Naive B cell (primary cell): Measurements from ENCODE around the gene NSL1. TPM values are rescaled to one million over a fixed set of nuclear protein-coding genes. Genes with fewer than 3 reads are reported as not detected.

Experiments
- ATAC-seq, 2 donors: fragments of 150-1000 bp; cut with Tn5 transposase; 2 replicates each; pipeline ENCODE4 v1.10.0; 2021; ENCODE audit warnings: low read depth in 2 of 2, mild to moderate bottlenecking in 2 of 2, moderate library complexity in 2 of 2
- DNase-seq: peaks from one replicate; pipeline ENCODE4 v3.0.0; 2022
- H3K27ac Mint-ChIP-seq, 6 donors: one replicate each; pipeline ENCODE4 v1.8.0; 2020 to 2022; ENCODE audit warnings: mild to moderate bottlenecking in 6 of 6, mixed read lengths in 6 of 6, moderate library complexity in 5 of 6, inconsistent platforms in 2 of 6
- H3K27me3 Mint-ChIP-seq, 3 donors: one replicate each; pipeline ENCODE4 v1.8.0; 2021 to 2022; ENCODE audit warnings: mixed read lengths in 3 of 3, mild to moderate bottlenecking in 1 of 3
- H3K36me3 Mint-ChIP-seq, 2 donors: one replicate each; pipeline ENCODE4 v1.8.0; 2020 to 2022; ENCODE audit warnings: mixed read lengths in 2 of 2, inconsistent platforms in 1 of 2, mild to moderate bottlenecking in 1 of 2
- H3K4me1 Mint-ChIP-seq, 3 donors: one replicate each; pipeline ENCODE4 v1.8.0; 2020 to 2022; ENCODE audit warnings: mixed read lengths in 3 of 3, inconsistent platforms in 1 of 3, mild to moderate bottlenecking in 1 of 3, moderate library complexity in 1 of 3
- H3K4me3 Mint-ChIP-seq, 8 donors: one replicate each; pipeline ENCODE4 v1.8.0; 2020 to 2022; ENCODE audit warnings: mild to moderate bottlenecking in 8 of 8, mixed read lengths in 8 of 8, moderate library complexity in 8 of 8, inconsistent platforms in 2 of 8
- H3K9me3 Mint-ChIP-seq, 7 donors: one replicate each; pipeline ENCODE4 v1.8.0; 2020 to 2022; ENCODE audit warnings: mixed read lengths in 7 of 7, mild to moderate bottlenecking in 5 of 7, inconsistent platforms in 2 of 7, moderate library complexity in 1 of 7
- polyA plus RNA-seq, 6 donors: library from polyadenylated mRNA; unstranded; fragments of 300-500 nt; fragmentation: Illumina TruSeq; gene quantifications; one replicate each; pipeline ENCODE4 v1.2.3, GENCODE V29; 2021; ENCODE audit warnings: low read depth in 6 of 6

Gene NSL1
- polyA plus RNA-seq, 6 donors from 2014 or later = 72.1 to 103 (median 81.0) TPM

GRCh38 chr1:212678456-212679410 is 112.8 kb downstream of the NSL1 start:
- peaks cover 0 to 10% (median 6%) of the 10 kb centered on the region in 3 donors for H3K4me1 Mint-ChIP-seq
- ATAC-seq (peak; percentile 28 to 41), DNase-seq (no peak)
- no peak overlapping the region for H3K4me3 Mint-ChIP-seq
- no peaks in the 10 kb centered on the region for H3K9me3 Mint-ChIP-seq
- H3K36me3 Mint-ChIP-seq = no peaks in the 10 kb centered on the region
- H3K27ac Mint-ChIP-seq = peak overlapping the region in 3 of 6 donors; percentile 7 to 15 (median 7)
- H3K27me3 Mint-ChIP-seq = peaks cover 10 to 16% (median 13%) of the 10 kb centered on the region in 3 donors

- Mint-ChIP-seq H3K27me3 (peaks cover 8 to 15% (median 13%) of the 10 kb centered on the region in 3 donors), H3K4me1 (peaks cover 0 to 3% (median 0%) of the 10 kb centered on the region in 3 donors), H3K27ac (no peak overlapping the region), H3K36me3 (no peaks in the 10 kb centered on the region), H3K4me3 (no peak overlapping the region), H3K9me3 (no peaks in the 10 kb centered on the region)
- no peak for ATAC-seq
- DNase-seq = no peak
These were observed 114.0 kb downstream of the NSL1 start for GRCh38 chr1:212677573-212677972.

- Mint-ChIP-seq H3K27ac (no peak overlapping the region), H3K4me1 (peaks cover 0 to 3% (median 0%) of the 10 kb centered on the region in 3 donors), H3K36me3 (no peaks in the 10 kb centered on the region), H3K27me3 (peaks cover 8 to 16% (median 15%) of the 10 kb centered on the region in 3 donors), H3K4me3 (peak overlapping the region in 1 of 8 donors; percentile 61), H3K9me3 (no peaks in the 10 kb centered on the region)
- ATAC-seq (no peak), DNase-seq (no peak)
These were observed 114.4 kb downstream of the NSL1 start for GRCh38 chr1:212677136-212677535.

Other genes with a start within 250 kb of the NSL1 start
- gene ATF3, start 183.0 kb downstream of the NSL1 start, polyA plus RNA-seq = 1 to 10 TPM in 1 of 6 donors, under 1 TPM in 4, not detected in 1; 0.35 to 1.0 (median 0.76) TPM
- not detected for gene BATF3, start 91.9 kb downstream of the NSL1 start, polyA plus RNA-seq
- 10 to 100 TPM; 38.3 to 50.6 (median 41.9) TPM for gene TATDN3, start 117 bp upstream of the NSL1 start, polyA plus RNA-seq
- not detected for gene SPATA45, start 55.9 kb upstream of the NSL1 start, polyA plus RNA-seq
- 1 to 10 TPM; 1.0 to 4.6 (median 2.5) TPM for gene FLVCR1, start 66.5 kb upstream of the NSL1 start, polyA plus RNA-seq
- under 1 TPM in 4 of 6 donors, not detected in 2; 0.06 to 0.51 (median 0.09) TPM for gene VASH2, start 158.8 kb upstream of the NSL1 start, polyA plus RNA-seq
- gene ANGEL2, start 224.1 kb upstream of the NSL1 start, polyA plus RNA-seq = 10 to 100 TPM; 24.5 to 43.0 (median 31.9) TPM